H9 (cell line): ENCODE data around the gene CDC40. TPM values are rescaled to one million over a fixed set of nuclear protein-coding genes. Genes with fewer than 3 reads are reported as not detected.

Experiments
- DNase-seq: peaks from one replicate; pipeline ENCODE4 v3.0.0-alpha.2; 2017
- H2AFZ ChIP-seq: one replicate; pipeline ENCODE4 v1.6.1; 2013; ENCODE audit warnings: mild to moderate bottlenecking, low read length, control low read depth, moderate library complexity
- H2AK5ac ChIP-seq: 2 replicates; pipeline ENCODE4 v1.6.1; 2013; ENCODE audit warnings: low read length, control low read depth, mixed read lengths; ENCODE audit not compliant: insufficient read length
- H2BK120ac ChIP-seq: one replicate; pipeline ENCODE4 v1.6.1; 2013; ENCODE audit warnings: low read depth, mild to moderate bottlenecking, low read length, control low read depth, inconsistent platforms; ENCODE audit not compliant: poor library complexity, severe bottlenecking
- H2BK12ac ChIP-seq: 2 replicates; pipeline ENCODE4 v1.6.1; 2013; ENCODE audit warnings: low read length, control low read depth, mixed read lengths, low read depth; ENCODE audit not compliant: insufficient read length
- H2BK15ac ChIP-seq: 2 replicates; pipeline ENCODE4 v1.6.1; 2013; ENCODE audit warnings: low read depth, low read length, control low read depth
- H2BK20ac ChIP-seq: one replicate; pipeline ENCODE4 v1.6.1; 2013; ENCODE audit warnings: low read depth, mild to moderate bottlenecking, low read length, control low read depth, inconsistent platforms; ENCODE audit not compliant: poor library complexity, severe bottlenecking
- H2BK5ac ChIP-seq: 2 replicates; pipeline ENCODE4 v1.6.1; 2013; ENCODE audit warnings: low read length, control low read depth, mixed read lengths; ENCODE audit not compliant: insufficient read length
- H3K14ac ChIP-seq: 2 replicates; pipeline ENCODE4 v1.6.1; 2013; ENCODE audit warnings: low read length, control low read depth; ENCODE audit not compliant: insufficient read depth
- H3K18ac ChIP-seq: 2 replicates; pipeline ENCODE4 v1.6.1; 2013; ENCODE audit warnings: low read depth, mild to moderate bottlenecking, mixed read lengths, low read length, control low read depth; ENCODE audit not compliant: insufficient read length
- H3K23ac ChIP-seq: 2 replicates; pipeline ENCODE4 v1.6.1; 2013; ENCODE audit warnings: low read length, control low read depth, mixed read lengths, low read depth; ENCODE audit not compliant: insufficient read length
- H3K23me2 ChIP-seq: 2 replicates; pipeline ENCODE4 v1.6.1; 2013; ENCODE audit warnings: low read depth, mild to moderate bottlenecking, mixed read lengths, low read length, control low read depth; ENCODE audit not compliant: insufficient read length, poor library complexity, severe bottlenecking
- H3K27ac ChIP-seq: 2 replicates; pipeline ENCODE4 v1.5.1; 2013; ENCODE audit warnings: low read length, control low read depth, mixed read lengths, low read depth; ENCODE audit not compliant: insufficient read length
- H3K27me3 ChIP-seq: 2 replicates; pipeline ENCODE4 v1.6.1; 2013; ENCODE audit warnings: low read length, control low read depth, inconsistent platforms; ENCODE audit not compliant: insufficient read depth
- H3K4ac ChIP-seq: 2 replicates; pipeline ENCODE4 v1.6.1; 2013; ENCODE audit warnings: low read depth, mild to moderate bottlenecking, control low read depth, inconsistent platforms, low read length, moderate library complexity
- H3K4me1 ChIP-seq: 2 replicates; pipeline ENCODE4 v1.6.1; 2013; ENCODE audit warnings: low read length, control low read depth, inconsistent platforms; ENCODE audit not compliant: insufficient read depth
- H3K4me2 ChIP-seq: 2 replicates; pipeline ENCODE4 v1.6.1; 2013; ENCODE audit warnings: low read length, control low read depth, mixed read lengths; ENCODE audit not compliant: insufficient read length, insufficient read depth
- H3K56ac ChIP-seq: 2 replicates; pipeline ENCODE4 v1.6.1; 2013; ENCODE audit warnings: low read depth, mild to moderate bottlenecking, mixed read lengths, low read length, control low read depth; ENCODE audit not compliant: insufficient read length
- H3K79me1 ChIP-seq: 2 replicates; pipeline ENCODE4 v1.6.1; 2013; ENCODE audit warnings: low read depth, mild to moderate bottlenecking, moderate library complexity, low read length, control low read depth, inconsistent platforms; ENCODE audit not compliant: insufficient read depth, poor library complexity, severe bottlenecking
- H3K79me2 ChIP-seq: 2 replicates; pipeline ENCODE4 v1.6.1; 2013; ENCODE audit warnings: low read length, control low read depth, inconsistent platforms; ENCODE audit not compliant: insufficient read depth
- H3K9ac ChIP-seq: 2 replicates; pipeline ENCODE4 v1.6.1; 2013; ENCODE audit warnings: low read length, control low read depth, mixed read lengths; ENCODE audit not compliant: insufficient read length; ENCODE audit errors: extremely low read depth
- H3K9me3 ChIP-seq: one replicate; pipeline ENCODE4 v1.6.1; 2013; ENCODE audit warnings: low read depth, low read length, inconsistent platforms; ENCODE audit not compliant: control insufficient read depth
- H3T11ph ChIP-seq: one replicate; pipeline ENCODE4 v1.6.1; 2013; ENCODE audit warnings: mild to moderate bottlenecking, low read length, control low read depth, inconsistent platforms
- H4K20me1 ChIP-seq: one replicate; pipeline ENCODE4 v1.6.1; 2013; ENCODE audit not compliant: control insufficient read depth, insufficient read length, insufficient read depth
- H4K5ac ChIP-seq: 2 replicates; pipeline ENCODE4 v1.6.1; 2013; ENCODE audit warnings: low read depth, mild to moderate bottlenecking, mixed read lengths, low read length, control low read depth; ENCODE audit not compliant: insufficient read length
- H4K8ac ChIP-seq: replicated peaks from 2 replicates; pipeline ENCODE4 v1.6.1; 2013; ENCODE audit warnings: low read length, control low read depth, mixed read lengths, low read depth; ENCODE audit not compliant: insufficient read length
- H4K91ac ChIP-seq: 2 replicates; pipeline ENCODE4 v1.6.1; 2013; ENCODE audit warnings: low read depth, mild to moderate bottlenecking, moderate library complexity, mixed read lengths, low read length, control low read depth; ENCODE audit not compliant: insufficient read length
- H3K27ac Mint-ChIP-seq, 3 experiments: 2 replicates in 2 of 3; 3 replicates in 1 of 3; pipeline ENCODE4 v1.8.0; 2020 to 2021; ENCODE audit warnings: mixed read lengths in 3 of 3, mild to moderate bottlenecking in 1 of 3, moderate library complexity in 1 of 3
- H3K27me3 Mint-ChIP-seq: 2 replicates; pipeline ENCODE4 v1.8.0; 2021; ENCODE audit warnings: low read depth, mild to moderate bottlenecking, moderate library complexity, mixed read lengths
- H3K36me3 Mint-ChIP-seq, 3 experiments: 2 replicates in 2 of 3; 3 replicates in 1 of 3; pipeline ENCODE4 v1.8.0; 2020 to 2021; ENCODE audit warnings: low read depth in 3 of 3, mixed read lengths in 3 of 3; ENCODE audit not compliant: insufficient read depth in 1 of 3
- H3K4me1 Mint-ChIP-seq, 2 experiments: 2 replicates each; pipeline ENCODE4 v1.8.0; 2020; ENCODE audit warnings: mixed read lengths in 2 of 2
- H3K4me3 Mint-ChIP-seq, 2 experiments: 2 replicates in 1 of 2; 3 replicates in 1 of 2; pipeline ENCODE4 v1.8.0; 2020 to 2021; ENCODE audit warnings: mild to moderate bottlenecking in 2 of 2, mixed read lengths in 2 of 2, moderate library complexity in 1 of 2
- H3K9me3 Mint-ChIP-seq, 2 experiments: 2 replicates in 1 of 2; 3 replicates in 1 of 2; pipeline ENCODE4 v1.8.0; 2020; ENCODE audit warnings: mild to moderate bottlenecking in 2 of 2, mixed read lengths in 2 of 2, moderate library complexity in 1 of 2
- WGBS: extraction: QIAGEN DNeasy Blood & Tissue Kit; methylation state at CpG from one replicate; pipeline ENCODE4 v1.1.7; 2013; ENCODE audit warnings: missing lambda C conversion rate, low lambda C conversion rate, mixed read lengths; ENCODE audit not compliant: insufficient read length; ENCODE audit errors: extremely low coverage; 5-methylcytosine and 5-hydroxymethylcytosine counted together
- total RNA-seq: library from RNA; stranded (reverse); gene quantifications from 2 replicates; pipeline ENCODE4 v1.2.1, GENCODE V29; 2021
- TF ChIP-seq, protein P1 (sequence below): fragments of 200-600 bp; sonication (generic); conservative IDR thresholded peaks from 3 replicates; pipeline ENCODE4 v1.8.0; 2021; ENCODE audit warnings: antibody characterized with exemption, mild to moderate bottlenecking

CDC40 gene
- total RNA-seq, 1 experiment from 2014 or later = 23.5 TPM

- Histone ChIP-seq H3K9ac (no peak overlapping the region), H2BK120ac (no peak overlapping the region), H2BK12ac (no peak overlapping the region), H3K79me1 (no peaks in the 10 kb centered on the region), H3K56ac (no peak overlapping the region), H3K18ac (no peak overlapping the region), H3K4ac (no peak overlapping the region), H3K23me2 (no peaks in the 10 kb centered on the region), H3K14ac (no peak overlapping the region), H3K23ac (no peak overlapping the region), H2AFZ (no peak overlapping the region), H3K9me3 (no peaks in the 10 kb centered on the region), H3K4me2 (no peak overlapping the region), H3K27me3 (no peaks in the 10 kb centered on the region), H2BK15ac (no peak overlapping the region), H3K27ac (no peak overlapping the region), H4K8ac (no peak overlapping the region), H3K79me2 (no peaks in the 10 kb centered on the region), H2AK5ac (no peak overlapping the region), H4K20me1 (no peaks in the 10 kb centered on the region), H3K4me1 (no peaks in the 10 kb centered on the region), H2BK5ac (no peak overlapping the region), H3T11ph (no peak overlapping the region), H4K91ac (no peak overlapping the region), H2BK20ac (no peak overlapping the region), H4K5ac (no peak overlapping the region)
- WGBS = no CpG with 5 or more reads among the region's 7 CpGs
- Mint-ChIP-seq H3K4me1 (peaks cover 20 to 34% of the 10 kb centered on the region in 2 experiments), H3K9me3 (peaks cover 0 to 7% of the 10 kb centered on the region in 2 experiments; a peak in 1 of 5 replicates), H3K27ac (no peak overlapping the region), H3K27me3 (no peaks in the 10 kb centered on the region), H3K36me3 (peaks cover 0 to 4% (median 0%) of the 10 kb centered on the region in 3 experiments; a peak in 3 of 7 replicates), H3K4me3 (no peak overlapping the region)
- no peak for DNase-seq
- TF ChIP-seq, protein P1, sequence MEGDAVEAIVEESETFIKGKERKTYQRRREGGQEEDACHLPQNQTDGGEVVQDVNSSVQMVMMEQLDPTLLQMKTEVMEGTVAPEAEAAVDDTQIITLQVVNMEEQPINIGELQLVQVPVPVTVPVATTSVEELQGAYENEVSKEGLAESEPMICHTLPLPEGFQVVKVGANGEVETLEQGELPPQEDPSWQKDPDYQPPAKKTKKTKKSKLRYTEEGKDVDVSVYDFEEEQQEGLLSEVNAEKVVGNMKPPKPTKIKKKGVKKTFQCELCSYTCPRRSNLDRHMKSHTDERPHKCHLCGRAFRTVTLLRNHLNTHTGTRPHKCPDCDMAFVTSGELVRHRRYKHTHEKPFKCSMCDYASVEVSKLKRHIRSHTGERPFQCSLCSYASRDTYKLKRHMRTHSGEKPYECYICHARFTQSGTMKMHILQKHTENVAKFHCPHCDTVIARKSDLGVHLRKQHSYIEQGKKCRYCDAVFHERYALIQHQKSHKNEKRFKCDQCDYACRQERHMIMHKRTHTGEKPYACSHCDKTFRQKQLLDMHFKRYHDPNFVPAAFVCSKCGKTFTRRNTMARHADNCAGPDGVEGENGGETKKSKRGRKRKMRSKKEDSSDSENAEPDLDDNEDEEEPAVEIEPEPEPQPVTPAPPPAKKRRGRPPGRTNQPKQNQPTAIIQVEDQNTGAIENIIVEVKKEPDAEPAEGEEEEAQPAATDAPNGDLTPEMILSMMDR = no peak
These were observed 97.0 kb downstream of the CDC40 start for GRCh38 chr6:110277100-110277665.

Other genes with a start within 250 kb of the CDC40 start
- 0.20 TPM in 1 of 2 replicates, not detected in the other for gene GPR6, start 202.1 kb upstream of the CDC40 start, total RNA-seq
- gene WASF1, start 757 bp upstream of the CDC40 start, total RNA-seq = 28.6 and 29.3 TPM in 2 replicates
- 0.35 and 0.61 TPM in 2 replicates for gene METTL24, start 177.9 kb downstream of the CDC40 start, total RNA-seq
- gene DDO, start 235.1 kb downstream of the CDC40 start, total RNA-seq = not detected in 2 replicates